Pulmonary artery endothelial cell (primary cell): ENCODE results near the gene LITAF. TPM values are rescaled to one million over a fixed set of nuclear protein-coding genes. Genes with fewer than 3 reads are reported as not detected.
A peak's percentile ranks its signal among the peaks of the same experiment; 100 is the strongest.

ENCODE experiments used
- DNase-seq: peaks from one replicate; pipeline ENCODE4 v3.0.0-alpha.2; 2011; ENCODE audit warnings: low read depth, low spot score
- total RNA-seq: library from RNA; depleted of rRNA; stranded (reverse); fragments of >200 nt; gene quantifications from 2 replicates; pipeline ENCODE4 v1.2.3, GENCODE V29; 2014

LITAF gene
- total RNA-seq = 0.95 and 3.0 TPM in 2 replicates

GRCh38 chr16:11586856-11587642, at the start of gene LITAF:
LITAF (minus strand) TSS chr16:11586919; CDS start chr16:11556730, 30,189 bp downstream.
- no peak for DNase-seq

GRCh38 chr16:11636172-11636721, 49.5 kb upstream of the LITAF start:
- no peak for DNase-seq

- DNase-seq = no peak
Observed at GRCh38 chr16:11635679-11636171, 49.0 kb upstream of the LITAF start.

GRCh38 chr16:11635113-11635652, 48.5 kb upstream of the LITAF start:
- DNase-seq = no peak

GRCh38 chr16:11634312-11634711, 47.6 kb upstream of the LITAF start:
- no peak for DNase-seq

DNA sequence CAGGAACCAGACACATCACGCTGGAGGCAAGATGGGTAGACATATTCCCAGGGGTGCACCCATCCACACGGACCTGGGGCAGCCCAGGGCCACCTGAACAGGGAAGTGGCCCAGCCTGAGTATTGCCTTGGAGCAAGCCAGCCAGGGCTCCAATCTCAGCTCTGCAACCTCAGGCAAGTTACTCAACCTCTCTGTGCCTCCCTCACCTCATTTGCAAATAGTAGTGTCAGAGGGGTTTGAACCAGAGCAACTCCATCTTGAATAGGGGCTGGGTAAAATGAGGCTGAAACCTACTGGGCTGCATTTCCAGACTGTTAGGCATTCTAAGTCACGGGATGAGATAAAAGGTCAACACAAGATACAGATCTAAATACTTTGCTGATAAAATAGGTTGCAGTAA, 46.4 kb upstream of the LITAF start:
- DNase-seq = no peak

DNA sequence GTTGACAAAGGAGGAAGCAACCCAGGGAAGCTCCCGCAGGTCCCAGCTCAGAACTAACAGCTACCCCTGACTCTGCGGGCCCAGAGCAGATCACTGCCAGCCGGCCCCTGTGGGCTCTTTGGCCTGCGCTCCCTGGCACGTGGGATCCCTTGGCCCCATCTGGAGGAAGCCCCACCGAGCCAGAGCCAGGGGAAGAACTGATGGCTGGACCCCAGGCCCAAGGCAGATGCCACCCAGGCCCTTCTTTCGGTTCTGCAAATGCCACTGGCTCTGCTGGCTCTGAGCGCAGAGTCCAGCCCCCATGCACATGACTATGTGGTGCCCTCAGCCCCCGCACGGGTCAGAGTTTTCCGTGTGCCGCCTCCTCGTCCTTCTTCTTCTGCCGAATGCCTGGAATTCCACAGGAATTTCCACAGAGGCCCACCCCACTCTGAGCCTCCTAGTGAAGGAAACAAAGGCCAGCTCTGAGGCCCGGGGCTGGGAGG, 45.8 kb upstream of the LITAF start:
- peak; percentile 11 for DNase-seq

DNA sequence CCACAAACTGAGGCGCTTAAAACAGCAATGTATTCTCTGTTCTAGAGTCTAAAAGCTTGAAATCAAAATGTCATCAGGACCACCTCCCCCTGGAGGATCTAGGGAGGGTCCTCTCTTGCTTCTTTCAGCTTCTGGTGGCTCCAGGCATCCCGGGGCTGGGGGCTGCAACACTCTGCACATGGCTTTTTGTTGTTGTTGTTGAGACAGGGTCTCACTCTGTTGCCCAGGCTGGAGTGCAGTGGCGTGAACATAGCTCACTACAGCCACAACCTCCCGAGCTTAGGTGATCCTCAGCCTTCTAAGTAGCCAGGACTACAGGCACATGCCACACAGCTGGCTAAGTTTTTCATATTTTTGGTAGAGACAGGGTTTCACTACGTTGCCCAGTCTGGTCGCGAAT, 44.5 kb upstream of the LITAF start:
- no peak for DNase-seq

GRCh38 chr16:11630768-11631056, 44.0 kb upstream of the LITAF start:
- DNase-seq = no peak

DNA sequence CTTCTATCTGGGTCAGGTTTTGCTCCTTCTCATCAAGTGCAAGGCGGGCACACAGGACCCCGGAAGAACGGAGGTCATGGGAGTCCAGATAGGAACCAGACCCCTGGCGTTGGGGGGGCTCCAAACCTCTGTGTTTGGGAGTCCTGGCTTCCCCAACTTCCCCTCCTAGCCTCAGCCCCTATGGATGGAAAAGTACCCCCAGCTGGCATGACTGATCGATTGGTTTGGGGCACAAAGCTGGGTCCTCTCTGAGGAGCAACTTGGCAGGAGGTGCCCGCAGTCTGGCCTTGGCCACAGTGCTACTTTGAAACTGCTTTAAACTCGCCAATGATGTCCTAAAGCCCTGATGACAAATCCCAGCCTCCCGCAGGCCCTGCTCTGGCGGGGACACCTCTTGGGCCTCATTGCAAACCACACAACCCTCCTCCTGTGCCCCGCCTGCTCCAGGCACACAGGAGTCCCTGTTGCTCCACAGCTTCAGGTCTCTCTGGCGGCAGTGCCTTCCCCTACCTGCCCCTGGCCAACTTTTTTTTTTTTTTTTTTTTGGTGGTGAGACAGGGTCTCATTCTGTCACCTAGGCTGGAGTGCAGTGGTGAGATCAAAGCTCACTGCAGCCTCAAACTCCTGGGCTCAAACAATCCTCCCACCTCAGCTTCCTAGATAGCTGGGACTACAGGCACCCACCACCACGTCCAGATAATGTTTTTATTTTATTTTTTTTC, 43.5 kb upstream of the LITAF start:
- no peak for DNase-seq

- no peak for DNase-seq
Observed at GRCh38 chr16:11629071-11630030, 42.6 kb upstream of the LITAF start.

GRCh38 chr16:11627822-11628457, 41.2 kb upstream of the LITAF start:
- no peak for DNase-seq

DNA sequence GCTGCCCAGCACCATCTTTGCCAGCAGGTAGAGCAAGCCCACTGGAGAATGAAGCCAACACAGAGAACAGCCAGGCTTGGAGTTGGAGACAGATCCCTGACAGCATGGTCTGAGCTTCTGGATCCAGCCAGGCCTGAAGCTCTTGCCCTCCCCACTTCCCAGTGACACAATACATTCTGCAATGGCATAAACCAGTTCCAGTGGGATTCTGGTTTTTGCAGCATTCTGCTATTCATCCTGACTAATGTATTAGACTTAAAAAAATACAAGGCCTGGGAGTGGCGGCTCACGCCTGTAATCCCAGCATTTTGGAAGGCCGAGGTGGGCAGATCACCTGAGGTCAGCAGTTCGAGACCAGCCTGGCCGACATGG, 40.6 kb upstream of the LITAF start:
- no peak for DNase-seq

- DNase-seq = no peak
Observed at GRCh38 chr16:11626657-11627291, 40.1 kb upstream of the LITAF start.

GRCh38 chr16:11625769-11626168, 39.0 kb upstream of the LITAF start:
- no peak for DNase-seq

DNA sequence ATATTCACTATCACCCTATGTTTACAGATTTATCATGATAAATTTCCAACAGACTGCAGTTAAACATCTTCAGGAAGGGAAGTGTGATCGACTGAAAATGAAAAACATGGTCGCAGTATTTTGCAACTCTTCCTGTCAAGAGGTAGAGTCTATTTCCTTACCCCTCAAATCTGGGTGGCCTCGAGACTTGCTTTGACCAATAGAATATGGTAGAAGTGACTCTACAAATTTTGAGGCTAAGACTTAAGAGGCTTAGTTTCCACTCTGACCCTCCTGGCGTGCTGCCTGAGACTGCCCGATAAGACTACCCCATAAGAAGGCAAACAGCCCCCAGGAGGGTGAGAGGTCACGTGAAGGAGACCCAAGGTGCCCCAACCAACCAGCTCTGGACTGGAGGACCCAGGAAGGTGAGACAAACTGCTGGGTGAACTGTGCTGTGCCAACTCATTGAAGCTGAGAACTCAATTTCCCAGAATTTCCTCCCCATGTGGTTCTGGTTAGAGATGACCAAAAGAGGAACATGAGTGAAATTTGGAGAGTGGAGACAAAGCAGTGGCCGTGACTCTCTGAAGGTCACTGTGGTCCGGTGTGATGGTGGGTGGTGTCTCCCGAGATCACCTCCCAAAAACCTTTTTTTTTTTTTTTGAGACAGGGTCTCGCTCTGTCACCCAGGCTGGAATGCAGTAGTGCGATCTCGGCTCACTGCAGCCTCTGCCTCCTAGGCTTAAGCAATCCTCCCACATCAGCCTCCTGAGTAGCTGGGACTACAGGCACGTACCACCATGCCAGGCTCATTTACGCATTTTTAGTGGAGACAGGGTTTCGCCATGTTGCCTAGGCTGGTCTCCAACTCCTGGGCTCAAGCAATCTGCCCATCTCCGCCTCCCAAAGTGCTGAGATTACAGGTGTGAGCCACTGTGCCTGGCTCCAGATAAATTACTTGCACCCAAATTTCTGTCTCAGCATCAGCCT, 38.2 kb upstream of the LITAF start:
- DNase-seq = no peak

GRCh38 chr16:11624205-11624604, 37.5 kb upstream of the LITAF start:
- no peak for DNase-seq

DNA sequence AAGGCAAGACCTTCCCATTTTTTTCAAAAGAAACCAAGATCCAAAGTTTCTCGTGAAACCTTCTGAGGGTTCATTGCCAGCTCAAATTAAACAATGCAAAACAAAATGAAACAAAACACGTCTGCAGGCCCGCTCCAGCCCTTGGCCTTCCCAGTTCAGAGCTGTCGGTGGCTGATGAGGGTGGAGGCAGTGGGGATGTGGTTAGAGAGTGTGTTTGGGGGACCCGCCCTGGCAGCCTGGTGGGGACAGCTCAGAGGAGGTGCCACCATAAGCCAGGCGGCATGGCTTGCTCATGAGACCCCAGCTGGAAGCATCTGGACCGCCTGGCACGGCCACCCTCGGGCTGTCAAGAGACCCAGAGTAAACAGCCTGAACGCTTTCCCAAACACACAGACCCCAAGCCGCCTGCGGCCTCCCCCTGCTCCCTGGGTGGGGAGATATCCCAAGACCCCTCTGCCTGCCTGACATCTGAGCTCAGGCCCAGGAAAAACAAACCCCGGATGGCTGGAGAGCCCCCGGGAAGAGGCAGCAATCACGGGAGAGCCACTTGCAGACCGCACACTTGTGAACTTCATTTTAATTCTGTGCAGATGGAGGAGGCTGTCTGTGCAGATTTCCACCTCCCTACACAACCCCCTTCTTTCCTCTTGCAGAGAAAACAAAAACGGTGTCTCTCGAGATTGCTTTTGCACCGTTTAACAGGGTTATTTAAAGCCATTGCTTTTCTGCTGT, 35.4 kb upstream of the LITAF start:
- no peak for DNase-seq
